NT2/D1 (cell line): Measurements from ENCODE around the gene TSC22D1.

Source experiments
- DNase-seq: peaks from one replicate; pipeline ENCODE4 v3.0.0-alpha.2; 2011; ENCODE audit warnings: low read depth, low spot score
- H3K27me3 ChIP-seq: 2 replicates; pipeline ENCODE4 v1.6.0; 2011; ENCODE audit warnings: mild to moderate bottlenecking; ENCODE audit not compliant: insufficient read length, insufficient read depth
- H3K36me3 ChIP-seq: 2 replicates; pipeline ENCODE4 v1.6.1; 2011; ENCODE audit warnings: mild to moderate bottlenecking, low read length, mixed read lengths; ENCODE audit not compliant: insufficient read depth, insufficient read length
- H3K4me1 ChIP-seq: 2 replicates; pipeline ENCODE4 v1.5.1; 2011; ENCODE audit not compliant: insufficient read depth, insufficient read length
- H3K4me3 ChIP-seq: 2 replicates; pipeline ENCODE4 v1.5.1; 2011; ENCODE audit warnings: low read depth; ENCODE audit not compliant: insufficient read length
- H3K9ac ChIP-seq: 2 replicates; pipeline ENCODE4 v1.6.0; 2011; ENCODE audit warnings: low read depth; ENCODE audit not compliant: insufficient read length
- H3K9me3 ChIP-seq: 2 replicates; pipeline ENCODE4 v1.5.1; 2011; ENCODE audit warnings: mild to moderate bottlenecking, low read length; ENCODE audit not compliant: insufficient read depth
- SUZ12 ChIP-seq: IDR thresholded peaks from 2 replicates; pipeline ENCODE4 v1.6.1; 2011; ENCODE audit not compliant: insufficient read length, insufficient read depth; ENCODE audit errors: extremely low read depth
- YY1 ChIP-seq: IDR thresholded peaks from 2 replicates; pipeline ENCODE4 v1.6.1; 2011; ENCODE audit not compliant: insufficient read length, insufficient read depth
- ZNF274 ChIP-seq: IDR thresholded peaks from 2 replicates; pipeline ENCODE4 v1.6.1; 2011; ENCODE audit warnings: mild to moderate bottlenecking, low read depth, low read length

Gene TSC22D1

GRCh38 chr13:44549476-44549875 lies 26.7 kb downstream of the TSC22D1 start:
- TF ChIP-seq SUZ12 (no peak), YY1 (no peak)
- Histone ChIP-seq H3K9ac (no peak overlapping the region), H3K36me3 (peaks cover 9% of the 10 kb centered on the region), H3K27me3 (no peaks in the 10 kb centered on the region), H3K4me3 (no peak overlapping the region), H3K4me1 (no peaks in the 10 kb centered on the region), H3K9me3 (no peaks in the 10 kb centered on the region)
- DNase-seq = no peak

GRCh38 chr13:44546164-44546563 lies 30.0 kb downstream of the TSC22D1 start:
- DNase-seq = no peak
- H3K27me3 ChIP-seq = no peaks in the 10 kb centered on the region
- H3K9me3 ChIP-seq = no peaks in the 10 kb centered on the region
- no peak overlapping the region for H3K4me3 ChIP-seq
- no peaks in the 10 kb centered on the region for H3K4me1 ChIP-seq
- peaks cover 2% of the 10 kb centered on the region for H3K36me3 ChIP-seq
- TF ChIP-seq SUZ12 (no peak), ZNF274 (no peak), YY1 (no peak)
- H3K9ac ChIP-seq = no peak overlapping the region

GRCh38 chr13:44543369-44543768 lies 32.8 kb downstream of the TSC22D1 start:
- Histone ChIP-seq H3K9me3 (no peaks in the 10 kb centered on the region), H3K27me3 (no peaks in the 10 kb centered on the region), H3K9ac (no peak overlapping the region), H3K36me3 (peaks cover 7% of the 10 kb centered on the region), H3K4me1 (no peaks in the 10 kb centered on the region), H3K4me3 (no peak overlapping the region)
- TF ChIP-seq SUZ12 (no peak), ZNF274 (no peak), YY1 (no peak)
- no peak for DNase-seq

DNA sequence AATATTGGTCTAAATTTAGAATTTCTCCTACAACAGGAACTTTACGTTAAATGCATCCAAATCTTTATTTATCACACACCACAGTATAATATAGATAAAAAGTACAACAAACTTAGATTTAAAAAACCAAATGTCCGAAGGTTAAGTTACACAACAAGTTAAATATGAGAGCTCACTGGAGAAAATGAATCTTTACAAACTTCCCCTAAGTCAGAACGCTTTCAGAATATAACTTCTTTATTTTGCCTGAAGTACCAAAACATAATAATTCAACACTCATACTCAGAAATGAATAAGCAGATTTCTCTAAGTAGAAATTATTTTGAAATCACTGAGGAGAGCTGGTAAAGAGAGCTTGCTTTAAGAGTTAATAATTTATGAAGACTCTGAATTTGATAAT lies 33.8 kb downstream of the TSC22D1 start:
- Histone ChIP-seq H3K4me3 (no peak overlapping the region), H3K27me3 (no peaks in the 10 kb centered on the region), H3K4me1 (no peaks in the 10 kb centered on the region), H3K36me3 (peaks cover 7% of the 10 kb centered on the region), H3K9ac (no peak overlapping the region), H3K9me3 (no peaks in the 10 kb centered on the region)
- no peak for DNase-seq
- TF ChIP-seq SUZ12 = no peak
- no peak for TF ChIP-seq YY1
- TF ChIP-seq ZNF274 = no peak

DNA sequence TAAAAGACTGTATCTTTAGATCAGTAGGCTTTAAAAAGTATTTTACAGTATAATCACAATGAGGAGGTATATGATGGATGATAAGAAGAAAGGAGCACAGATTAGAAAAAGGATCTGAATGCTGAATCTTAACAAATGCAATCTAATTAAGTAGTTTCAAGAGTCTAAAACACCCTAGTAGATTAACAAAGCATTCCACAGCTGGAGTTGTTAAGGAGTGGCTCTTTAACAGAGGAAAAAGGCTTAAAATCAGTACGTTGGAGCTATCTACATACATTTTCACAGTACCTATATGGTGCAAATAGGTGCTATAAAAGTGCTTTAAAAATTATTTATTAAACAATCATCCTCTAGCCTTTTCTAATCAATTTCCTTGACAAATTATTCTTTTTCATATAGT lies 34.5 kb downstream of the TSC22D1 start:
- no peak for TF ChIP-seq ZNF274
- TF ChIP-seq SUZ12 = no peak
- no peak for TF ChIP-seq YY1
- no peaks in the 10 kb centered on the region for H3K27me3 ChIP-seq
- H3K9ac ChIP-seq = no peak overlapping the region
- no peaks in the 10 kb centered on the region for H3K4me1 ChIP-seq
- H3K36me3 ChIP-seq = peaks cover 4% of the 10 kb centered on the region
- H3K4me3 ChIP-seq = no peak overlapping the region
- DNase-seq = no peak
- no peaks in the 10 kb centered on the region for H3K9me3 ChIP-seq

- Histone ChIP-seq H3K9ac (no peak overlapping the region), H3K27me3 (no peaks in the 10 kb centered on the region), H3K9me3 (no peaks in the 10 kb centered on the region), H3K4me1 (no peaks in the 10 kb centered on the region), H3K36me3 (peaks cover 4% of the 10 kb centered on the region), H3K4me3 (no peak overlapping the region)
- no peak for DNase-seq
- TF ChIP-seq YY1 = no peak
- TF ChIP-seq SUZ12 = no peak
- TF ChIP-seq ZNF274 = no peak
Measured at GRCh38 chr13:44540761-44541434, 35.2 kb downstream of the TSC22D1 start.

- TF ChIP-seq ZNF274 (no peak), YY1 (no peak), SUZ12 (no peak)
- no peak for DNase-seq
- Histone ChIP-seq H3K9ac (no peak overlapping the region), H3K4me3 (no peak overlapping the region), H3K36me3 (peaks cover 4% of the 10 kb centered on the region), H3K27me3 (no peaks in the 10 kb centered on the region), H3K9me3 (no peaks in the 10 kb centered on the region), H3K4me1 (no peaks in the 10 kb centered on the region)
Measured at GRCh38 chr13:44537248-44537647, 38.9 kb downstream of the TSC22D1 start.
